ENCODE data around the gene IQCE.

DNA sequence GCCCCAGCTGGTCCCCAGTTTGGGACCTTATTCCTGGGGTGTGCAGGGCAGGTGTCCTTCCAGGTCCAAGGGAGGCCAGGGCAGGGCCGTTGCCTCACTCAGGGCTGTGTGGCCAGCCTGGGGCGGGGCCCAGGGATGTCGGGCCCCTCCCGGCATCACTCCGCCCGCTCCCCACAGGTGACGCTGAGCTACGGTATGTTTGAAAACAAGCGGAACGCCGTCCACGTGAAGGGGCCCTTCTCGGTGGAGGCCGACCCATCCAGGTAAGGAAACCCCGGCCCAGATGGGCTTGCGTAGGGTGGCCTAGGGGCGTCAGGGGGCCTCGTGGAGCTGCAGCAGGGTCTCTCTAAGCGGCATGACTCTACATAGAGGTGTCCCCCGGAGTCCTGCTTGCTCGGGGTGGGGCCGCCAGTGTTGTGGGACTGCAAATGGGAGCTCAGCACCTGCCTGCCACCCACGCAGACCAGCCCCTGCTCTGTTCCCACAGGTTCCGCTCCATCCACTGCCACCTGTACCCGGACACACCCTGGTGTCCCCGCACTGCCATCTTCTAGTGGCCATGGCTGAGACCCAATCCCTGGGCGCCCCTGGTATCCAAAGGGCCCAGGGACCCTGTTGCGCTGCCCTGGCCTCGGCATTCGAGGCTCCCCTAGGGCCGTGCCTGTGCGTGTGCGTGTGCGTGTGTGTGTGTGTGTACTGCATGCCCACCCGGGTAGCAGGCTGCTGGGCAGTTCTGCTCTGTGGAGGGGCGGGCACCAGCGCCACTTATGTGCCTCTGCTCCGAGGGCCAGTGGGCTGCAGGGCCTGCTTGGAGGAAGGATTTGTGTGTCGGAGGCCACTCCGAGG lies 31.9 kb upstream of the IQCE start:
- TF ChIP-seq POLR2A (IDR thresholded peaks at IDR 0.05) (no peak), POLR2AphosphoS5 (IDR thresholded peaks at IDR 0.05) (peak in 1 of 3 donors; percentile 13), EP300 (IDR thresholded peaks at IDR 0.05; ENCODE audit: low read depth) (no peak)
- TF ChIP-seq, protein P1, sequence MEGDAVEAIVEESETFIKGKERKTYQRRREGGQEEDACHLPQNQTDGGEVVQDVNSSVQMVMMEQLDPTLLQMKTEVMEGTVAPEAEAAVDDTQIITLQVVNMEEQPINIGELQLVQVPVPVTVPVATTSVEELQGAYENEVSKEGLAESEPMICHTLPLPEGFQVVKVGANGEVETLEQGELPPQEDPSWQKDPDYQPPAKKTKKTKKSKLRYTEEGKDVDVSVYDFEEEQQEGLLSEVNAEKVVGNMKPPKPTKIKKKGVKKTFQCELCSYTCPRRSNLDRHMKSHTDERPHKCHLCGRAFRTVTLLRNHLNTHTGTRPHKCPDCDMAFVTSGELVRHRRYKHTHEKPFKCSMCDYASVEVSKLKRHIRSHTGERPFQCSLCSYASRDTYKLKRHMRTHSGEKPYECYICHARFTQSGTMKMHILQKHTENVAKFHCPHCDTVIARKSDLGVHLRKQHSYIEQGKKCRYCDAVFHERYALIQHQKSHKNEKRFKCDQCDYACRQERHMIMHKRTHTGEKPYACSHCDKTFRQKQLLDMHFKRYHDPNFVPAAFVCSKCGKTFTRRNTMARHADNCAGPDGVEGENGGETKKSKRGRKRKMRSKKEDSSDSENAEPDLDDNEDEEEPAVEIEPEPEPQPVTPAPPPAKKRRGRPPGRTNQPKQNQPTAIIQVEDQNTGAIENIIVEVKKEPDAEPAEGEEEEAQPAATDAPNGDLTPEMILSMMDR (IDR thresholded peaks at IDR 0.05): no peak
